ENCODE measurements around the gene ALDH1B1. TPM values are rescaled to one million over a fixed set of nuclear protein-coding genes. Genes with fewer than 3 reads are reported as not detected.
A peak's percentile ranks its signal among the peaks of the same experiment; 100 is the strongest.

Gene ALDH1B1
- total and polyA plus RNA-seq, 9 of the 15 experiments (the other 6 are each of a cell fraction or from before 2014, with no cell fraction given), result 8.6 to 46.5 (median 30.8) TPM

DNA sequence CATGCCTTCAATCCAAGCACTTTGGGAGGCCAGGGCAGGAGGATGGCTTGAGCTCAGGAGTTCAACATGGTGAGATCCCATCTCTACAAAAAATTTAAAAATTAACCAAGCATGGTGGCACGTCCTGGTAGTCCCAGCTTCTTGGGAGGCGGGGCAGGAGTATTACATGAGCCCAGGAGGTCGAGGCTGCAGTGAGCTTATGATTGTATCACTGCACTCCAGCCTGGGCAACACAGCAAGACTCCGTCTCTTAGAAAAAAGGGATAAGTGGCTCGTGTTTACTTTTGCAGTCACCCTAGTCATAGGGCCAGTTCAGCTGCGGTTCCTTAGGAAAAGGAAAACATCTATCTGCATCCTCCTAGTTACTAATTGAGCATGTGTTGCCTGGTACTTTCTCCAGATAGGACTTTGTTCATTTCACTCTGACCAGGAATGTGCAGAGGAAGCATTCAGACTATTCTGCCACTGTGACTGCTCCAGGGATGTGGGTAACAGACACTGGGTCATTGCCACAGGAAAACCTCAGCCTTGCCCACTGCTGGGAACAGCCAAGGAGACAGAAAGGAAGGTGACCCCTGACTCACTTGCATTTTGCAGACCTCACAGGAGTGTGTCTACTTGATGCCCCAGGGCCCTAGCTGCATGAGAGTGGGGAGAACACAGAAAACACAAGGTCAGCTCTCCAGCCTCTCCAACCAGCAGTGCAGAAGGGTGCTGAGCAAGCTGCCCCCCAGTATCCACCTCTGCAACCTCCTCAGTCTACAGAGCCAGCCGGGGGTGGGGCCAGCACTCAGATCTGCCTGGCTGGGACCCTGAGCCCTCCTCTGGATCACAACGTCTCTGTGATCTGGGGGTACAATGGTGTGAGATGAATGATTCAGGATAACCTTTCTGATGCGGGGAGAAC, 33.9 kb upstream of the ALDH1B1 start (continued):
- TF ChIP-seq ZBTB9 (CRISPR knock-in tag; IDR thresholded peaks at IDR 0.05) (no peak), NONO (IDR thresholded peaks at IDR 0.05; ENCODE audit: low read depth in 2 of 2, low read length in 1 of 2) (no peak), ZNF561 (CRISPR knock-in tag; conservative IDR thresholded peaks at IDR 0.05) (no peak), ESRRA (IDR thresholded peaks at IDR 0.05; ENCODE audit: borderline replicate concordance, low read depth) (no peak), L3MBTL2 (IDR thresholded peaks at IDR 0.05) (no peak)

DNA sequence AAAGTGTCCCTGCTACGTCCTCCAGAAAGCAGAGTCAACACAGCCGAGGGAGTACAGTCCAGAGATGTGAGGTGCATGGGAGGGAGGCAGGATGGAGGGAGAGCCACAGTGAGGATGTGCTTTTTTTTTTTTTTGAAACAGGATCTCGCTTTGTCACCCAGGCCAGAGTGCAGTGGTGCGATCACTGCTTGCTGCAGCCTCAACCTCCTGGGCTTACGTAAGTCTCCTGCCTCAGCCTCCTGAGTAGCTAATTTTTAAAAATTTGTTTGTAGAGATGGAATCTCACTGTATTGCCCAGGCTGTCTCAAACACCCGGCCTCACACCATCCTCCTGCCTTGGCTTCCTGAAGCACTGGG, 33.2 kb upstream of the ALDH1B1 start:
- no TSS peak for BruUV-seq (replicated peaks)

More for the DNA sequence above, 33.2 kb upstream of the ALDH1B1 start:
- H2AFZ ChIP-seq (ENCODE audit: low read depth, low read length), result no peak overlapping the region
- H3K9me3 ChIP-seq (replicated peaks; ENCODE audit: control insufficient read depth, insufficient read depth, low read depth, low read length), result no peaks in the 10 kb centered on the region
- H3K4me3 ChIP-seq, result no peak overlapping the region
- intact Hi-C loops (cut with micrococcal nuclease), result no loop called here
- in situ Hi-C loops (cut with MboI), result loop anchor here (5.0 to 25.0 kb wide), 3 partner anchors 452 to 872 kb away; partner anchors contain the start of gene POLR1E
- no peaks in the 10 kb centered on the region for H3K79me2 ChIP-seq (ENCODE audit: control insufficient read depth, insufficient read depth, low read length)
- H3K4me1 ChIP-seq (replicated peaks in 1 of 2; ENCODE audit: control insufficient read depth in 2 of 2, insufficient read depth in 2 of 2, low read length in 2 of 2), result peaks cover 0 to 4% of the 10 kb centered on the region in 2 experiments; a peak in 2 of 5 replicates
- FAIRE-seq (no peak), DNase-seq (ENCODE audit: extremely low read depth in 1 of 4, low spot score in 3 of 4) (no peak), ATAC-seq (no peak)
- no peak overlapping the region for H3K9ac ChIP-seq (ENCODE audit: insufficient read depth in 1 of 2, low read depth in 2 of 2, low read length in 2 of 2)
- no peaks in the 10 kb centered on the region for H3K9me1 ChIP-seq (ENCODE audit: control insufficient read depth, insufficient read depth, low read length)
- ChIA-PET POLR2A (no interaction called here), CTCF (ENCODE audit: low intra/inter-chr PET ratio) (interaction anchor here (2.8 kb wide), 1 partner anchor 446 kb away, joined by 10 read pairs; no protein-coding TSS in a partner anchor)
- H3K27me3 ChIP-seq (ENCODE audit: control insufficient read depth in 2 of 2, insufficient read depth in 2 of 2, low read length in 2 of 2), result peaks cover 16 to 30% of the 10 kb centered on the region in 2 experiments
- H3K27ac ChIP-seq (ENCODE audit: extremely low read depth, low read depth, low read length), result no peak overlapping the region
- TF ChIP-seq ZNF384 (IDR thresholded peaks at IDR 0.05; ENCODE audit: low read depth, low read length), result 0 out of 2 replicates have a peak, but pooled peaks have one; percentile 24
- no peak for TF ChIP-seq ZNF561 (CRISPR knock-in tag; conservative IDR thresholded peaks at IDR 0.05)
- H3K36me3 ChIP-seq (ENCODE audit: control insufficient read depth, insufficient read depth, low read length), result no peaks in the 10 kb centered on the region
- H4K20me1 ChIP-seq (replicated peaks; ENCODE audit: control insufficient read depth, insufficient read depth, low read length), result peaks cover 9% of the 10 kb centered on the region; the same call in 1 of the 2 replicates
- H3K4me2 ChIP-seq (ENCODE audit: insufficient read depth, low read length), result no peak overlapping the region
- WGBS (ENCODE audit: insufficient coverage, low coverage, missing lambda C conversion rate), result 8% methylated on average over 5 of the region's 6 CpGs
